ENCODE results near the gene OR6B1.

DNA sequence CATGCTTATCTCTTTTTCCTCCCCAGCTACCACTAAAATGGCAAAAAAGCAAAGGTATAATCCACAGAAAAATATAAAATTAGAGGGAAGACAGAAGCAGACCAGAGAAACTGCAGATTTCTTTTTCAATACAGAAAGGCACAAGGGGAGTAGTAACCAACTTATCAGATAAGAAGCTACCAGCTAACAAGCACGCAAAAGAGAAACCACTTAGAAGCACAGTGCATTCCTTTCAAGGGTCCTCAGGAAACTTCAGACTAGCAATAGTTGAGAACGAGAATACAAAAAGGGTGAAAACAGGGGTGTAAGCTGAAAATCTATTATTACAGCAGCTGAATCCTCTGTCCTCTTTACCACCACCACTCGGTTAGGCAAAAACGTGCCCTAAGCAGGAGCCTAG lies 38.8 kb downstream of the OR6B1 start:
- TF ChIP-seq, protein P1, sequence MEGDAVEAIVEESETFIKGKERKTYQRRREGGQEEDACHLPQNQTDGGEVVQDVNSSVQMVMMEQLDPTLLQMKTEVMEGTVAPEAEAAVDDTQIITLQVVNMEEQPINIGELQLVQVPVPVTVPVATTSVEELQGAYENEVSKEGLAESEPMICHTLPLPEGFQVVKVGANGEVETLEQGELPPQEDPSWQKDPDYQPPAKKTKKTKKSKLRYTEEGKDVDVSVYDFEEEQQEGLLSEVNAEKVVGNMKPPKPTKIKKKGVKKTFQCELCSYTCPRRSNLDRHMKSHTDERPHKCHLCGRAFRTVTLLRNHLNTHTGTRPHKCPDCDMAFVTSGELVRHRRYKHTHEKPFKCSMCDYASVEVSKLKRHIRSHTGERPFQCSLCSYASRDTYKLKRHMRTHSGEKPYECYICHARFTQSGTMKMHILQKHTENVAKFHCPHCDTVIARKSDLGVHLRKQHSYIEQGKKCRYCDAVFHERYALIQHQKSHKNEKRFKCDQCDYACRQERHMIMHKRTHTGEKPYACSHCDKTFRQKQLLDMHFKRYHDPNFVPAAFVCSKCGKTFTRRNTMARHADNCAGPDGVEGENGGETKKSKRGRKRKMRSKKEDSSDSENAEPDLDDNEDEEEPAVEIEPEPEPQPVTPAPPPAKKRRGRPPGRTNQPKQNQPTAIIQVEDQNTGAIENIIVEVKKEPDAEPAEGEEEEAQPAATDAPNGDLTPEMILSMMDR (conservative IDR thresholded peaks at IDR 0.05) = no peak
- no peak for TF ChIP-seq ZFX (IDR thresholded peaks at IDR 0.05)
